ENCODE measurements around the gene BEX1.
"Not testable (repeated sequence)": the region's sequence is repeated elsewhere in the genome, so short reads cannot be mapped to it uniquely, and the experiment has no call there.

BEX1 gene

DNA sequence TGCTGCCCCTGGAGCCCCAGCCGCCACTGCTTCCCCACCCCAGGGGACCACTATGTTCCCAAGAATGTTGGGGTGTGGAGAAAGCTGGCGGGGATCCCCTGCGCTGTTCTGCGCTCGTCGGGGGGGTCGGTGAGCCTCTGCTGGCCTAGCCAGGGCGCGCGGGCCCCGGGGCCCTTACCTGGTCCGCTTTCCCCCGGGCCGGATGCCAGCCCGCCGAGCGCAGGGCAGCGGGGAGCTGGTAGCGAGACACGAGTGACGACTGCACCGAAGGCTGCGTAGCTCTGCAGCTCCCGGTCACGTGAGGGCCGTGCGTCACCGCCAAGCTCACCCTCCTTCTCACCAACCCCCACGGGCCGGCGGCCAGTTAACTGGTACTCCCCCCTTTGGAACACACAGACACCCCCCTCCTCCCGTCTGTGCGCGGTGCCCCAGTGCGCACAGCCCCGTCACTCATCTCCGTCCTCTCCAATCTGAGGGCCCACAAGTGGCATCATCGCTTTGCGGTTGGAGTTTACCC, at the start of gene BEX1:
Gene BEX1, minus strand, starts transcription at position 254 of the 517 bp plus-strand sequence. CDS start 897 bp downstream, outside the sequence.
- ATAC-seq = peak; percentile 12
- Mint-ChIP-seq H3K4me1 (peaks cover 10% of the 10 kb centered on the region), H3K27me3 (peaks cover 32% of the 10 kb centered on the region), H3K4me3 (peak within 1 kb of the TSS; percentile 57), H3K27ac (no peak within 1 kb of the TSS), H3K9me3 (no peaks in the 10 kb centered on the region), H3K36me3 (no peaks in the 10 kb centered on the region)

- not testable (repeated sequence) for H3K9me3 Mint-ChIP-seq, H3K4me1 Mint-ChIP-seq, H3K4me3 Mint-ChIP-seq, ATAC-seq, H3K36me3 Mint-ChIP-seq, H3K27ac Mint-ChIP-seq, H3K27me3 Mint-ChIP-seq
These were observed 45.5 kb upstream of the BEX1 start for GRCh38 chrX:103109497-103109896.

DNA sequence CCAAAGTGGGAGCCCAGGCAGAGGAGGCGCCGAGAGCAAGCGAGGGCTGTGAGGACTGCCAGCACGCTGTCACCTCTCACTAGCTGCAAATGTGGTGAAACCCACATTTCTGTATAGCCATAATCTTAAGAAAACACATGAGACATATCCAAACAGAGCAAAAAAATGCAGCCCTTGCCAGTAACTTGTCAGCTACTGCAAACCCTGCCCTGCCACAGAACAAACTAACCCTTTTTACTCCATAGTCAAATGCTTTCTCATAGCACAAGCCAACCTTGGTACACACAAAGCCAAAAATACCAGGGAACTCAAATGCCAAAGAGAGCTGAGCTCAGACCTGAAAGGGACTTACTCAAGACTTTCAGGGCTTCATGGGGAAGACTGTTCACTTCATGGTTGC, 43.9 kb upstream of the BEX1 start:
- no peaks in the 10 kb centered on the region for H3K27me3 Mint-ChIP-seq
- no peaks in the 10 kb centered on the region for H3K4me1 Mint-ChIP-seq
- H3K27ac Mint-ChIP-seq = no peak overlapping the region
- no peak for ATAC-seq
- H3K4me3 Mint-ChIP-seq = no peak overlapping the region
- H3K9me3 Mint-ChIP-seq = peaks cover 8% of the 10 kb centered on the region
- no peaks in the 10 kb centered on the region for H3K36me3 Mint-ChIP-seq

DNA sequence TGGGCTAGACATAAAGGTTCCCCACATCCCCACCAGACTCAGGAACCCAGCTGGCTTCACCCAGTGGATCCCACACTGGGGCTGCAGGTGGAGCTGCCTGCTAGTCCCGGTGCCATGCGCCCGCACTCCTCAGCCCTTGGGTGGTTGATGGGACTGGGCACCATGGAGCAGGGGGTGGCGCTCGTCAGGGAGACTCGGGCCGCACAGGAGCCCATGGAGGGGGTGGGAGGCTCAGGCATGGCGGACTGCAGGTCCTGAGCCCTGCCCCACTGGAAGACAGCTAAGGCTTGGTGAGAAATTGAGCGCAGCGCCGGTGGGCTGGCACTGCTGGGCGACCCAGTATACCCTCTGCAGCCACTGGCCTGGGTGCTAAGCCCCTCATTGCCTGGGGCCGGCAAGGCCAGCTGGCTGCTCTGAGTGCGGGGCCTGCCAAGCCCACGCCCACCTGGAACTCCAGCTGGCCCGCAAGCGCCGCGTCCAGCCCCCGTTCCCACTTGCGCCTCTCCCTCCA, 43.3 kb upstream of the BEX1 start:
- not testable (repeated sequence) for H3K27ac Mint-ChIP-seq, H3K4me1 Mint-ChIP-seq, H3K36me3 Mint-ChIP-seq, H3K9me3 Mint-ChIP-seq, H3K4me3 Mint-ChIP-seq, ATAC-seq, H3K27me3 Mint-ChIP-seq

DNA sequence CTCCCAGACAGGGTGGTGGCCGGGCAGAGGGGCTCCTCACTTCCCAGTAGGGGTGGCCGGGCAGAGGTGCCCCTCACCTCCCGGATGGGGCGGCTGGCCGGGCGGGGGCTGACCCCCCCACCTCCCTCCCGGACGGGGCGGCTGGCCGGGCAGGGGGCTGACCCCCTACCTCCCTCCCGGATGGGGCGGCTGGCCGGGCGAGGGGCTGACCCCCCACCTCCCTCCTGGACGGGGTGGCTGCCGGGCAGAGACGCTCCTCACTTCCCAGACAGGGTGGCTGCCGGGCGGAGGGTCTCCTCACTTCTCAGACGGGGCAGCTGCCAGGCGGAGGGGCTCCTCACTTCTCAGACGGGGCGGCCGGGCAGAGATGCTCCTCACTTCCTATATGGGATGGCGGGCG, 40.4 kb upstream of the BEX1 start:
- H3K4me1 Mint-ChIP-seq, H3K36me3 Mint-ChIP-seq, H3K27ac Mint-ChIP-seq, H3K9me3 Mint-ChIP-seq, ATAC-seq, H3K4me3 Mint-ChIP-seq, H3K27me3 Mint-ChIP-seq: not testable (repeated sequence)

- not testable (repeated sequence) for H3K27me3 Mint-ChIP-seq, H3K4me1 Mint-ChIP-seq, H3K9me3 Mint-ChIP-seq, H3K4me3 Mint-ChIP-seq, H3K27ac Mint-ChIP-seq, ATAC-seq, H3K36me3 Mint-ChIP-seq
These were observed 39.9 kb upstream of the BEX1 start for GRCh38 chrX:103103866-103104265.

DNA sequence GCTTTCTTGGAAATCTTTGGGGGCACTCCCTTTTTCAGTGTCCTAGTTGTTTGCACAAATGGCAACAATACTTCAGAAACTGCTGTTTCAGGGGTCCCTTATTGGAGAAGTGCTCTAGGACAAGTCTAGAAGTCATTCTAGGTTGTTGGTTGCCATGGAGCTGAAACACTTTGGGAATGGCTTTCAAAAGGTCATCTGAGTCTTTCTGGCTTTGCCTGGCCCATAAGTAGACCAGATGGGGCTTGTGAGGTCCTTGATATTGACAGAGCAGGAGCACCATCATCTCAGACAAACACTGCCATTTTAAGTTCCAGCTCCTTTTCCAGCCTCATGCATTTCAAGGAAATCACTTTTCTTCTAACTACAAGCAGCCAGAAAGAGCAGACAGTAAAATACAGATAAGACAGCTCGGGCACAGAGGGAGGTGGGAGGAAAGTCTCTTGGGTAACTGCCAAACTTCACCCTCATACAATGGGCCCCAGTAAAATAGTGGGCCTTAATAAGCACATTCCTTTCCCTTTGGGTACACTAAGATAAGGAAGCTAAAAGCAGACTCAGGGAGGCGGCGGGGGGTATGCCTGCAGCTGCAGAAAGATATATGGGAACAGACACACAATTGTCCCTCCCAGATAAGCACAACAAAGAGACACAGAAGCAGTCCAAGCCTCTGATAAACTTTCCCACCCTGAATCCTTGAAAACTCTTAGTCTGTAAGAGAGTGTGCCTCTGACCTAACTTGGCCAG, 37.5 kb upstream of the BEX1 start:
- ATAC-seq = no peak
- H3K4me3 Mint-ChIP-seq = no peak overlapping the region
- H3K9me3 Mint-ChIP-seq = no peaks in the 10 kb centered on the region
- no peak overlapping the region for H3K27ac Mint-ChIP-seq
- no peaks in the 10 kb centered on the region for H3K27me3 Mint-ChIP-seq
- no peaks in the 10 kb centered on the region for H3K36me3 Mint-ChIP-seq
- H3K4me1 Mint-ChIP-seq = no peaks in the 10 kb centered on the region

DNA sequence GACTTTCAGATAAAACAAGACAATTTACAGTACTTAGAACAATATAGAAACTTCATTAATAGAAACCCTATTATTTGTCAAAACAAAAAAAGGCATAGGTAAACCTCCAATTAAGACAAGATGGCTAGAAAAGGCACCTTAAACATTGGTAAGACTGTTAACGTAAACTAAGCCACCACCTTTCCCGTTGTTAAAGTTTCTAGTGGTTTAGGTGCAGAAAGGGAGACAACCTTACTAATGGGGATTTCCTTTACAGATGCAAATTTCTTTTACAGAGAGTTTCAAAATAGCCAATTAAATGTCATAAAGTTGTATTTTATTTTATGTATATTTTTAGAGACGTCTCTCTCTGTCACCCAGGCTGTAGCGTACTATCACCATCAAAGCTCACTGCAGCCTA, 36.5 kb upstream of the BEX1 start:
- Mint-ChIP-seq H3K4me3 (no peak overlapping the region), H3K4me1 (no peaks in the 10 kb centered on the region), H3K27ac (no peak overlapping the region), H3K9me3 (no peaks in the 10 kb centered on the region), H3K36me3 (no peaks in the 10 kb centered on the region), H3K27me3 (no peaks in the 10 kb centered on the region)
- no peak for ATAC-seq

DNA sequence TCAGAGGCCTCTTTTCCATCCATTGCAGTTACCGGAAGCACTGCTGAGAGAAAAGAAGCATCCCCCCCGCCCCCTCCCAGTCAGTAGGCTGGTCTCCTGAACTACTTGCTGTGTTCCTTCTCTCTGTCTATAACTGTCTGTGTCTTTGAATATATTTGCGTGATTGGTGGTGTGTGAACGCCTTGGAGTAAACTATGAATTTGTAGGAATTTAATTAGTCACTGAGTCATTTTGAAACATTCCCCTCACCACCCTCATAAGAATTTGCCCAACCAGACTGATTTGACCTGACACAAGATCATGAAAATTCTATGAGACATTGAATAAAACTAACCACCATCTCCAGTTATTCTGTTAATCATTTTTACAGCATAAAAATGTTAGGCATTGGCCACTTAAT, 35.7 kb upstream of the BEX1 start:
- no peaks in the 10 kb centered on the region for H3K27me3 Mint-ChIP-seq
- no peaks in the 10 kb centered on the region for H3K9me3 Mint-ChIP-seq
- H3K4me1 Mint-ChIP-seq = no peaks in the 10 kb centered on the region
- no peaks in the 10 kb centered on the region for H3K36me3 Mint-ChIP-seq
- H3K27ac Mint-ChIP-seq = no peak overlapping the region
- no peak overlapping the region for H3K4me3 Mint-ChIP-seq
- no peak for ATAC-seq

DNA sequence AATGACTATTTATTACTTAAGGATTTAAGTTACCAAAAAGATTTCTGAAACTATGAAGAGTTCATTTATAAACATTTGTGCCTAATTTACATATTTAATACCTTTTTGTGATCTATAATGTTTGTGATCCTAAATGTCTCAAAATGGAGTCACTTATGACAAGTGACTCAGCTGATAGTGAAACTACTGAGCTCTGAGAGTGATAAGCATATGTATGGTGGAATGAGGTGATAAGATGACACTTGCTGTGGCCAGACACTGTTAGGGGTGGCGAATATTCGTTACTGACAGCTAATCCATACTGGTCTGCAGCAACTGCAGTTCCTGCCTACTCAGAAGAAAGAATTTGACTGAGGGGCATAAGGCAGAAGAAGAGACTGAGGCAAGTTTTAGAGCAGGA, 34.5 kb upstream of the BEX1 start:
- H3K27me3 Mint-ChIP-seq = no peaks in the 10 kb centered on the region
- no peak overlapping the region for H3K4me3 Mint-ChIP-seq
- no peak overlapping the region for H3K27ac Mint-ChIP-seq
- no peaks in the 10 kb centered on the region for H3K4me1 Mint-ChIP-seq
- no peak for ATAC-seq
- H3K36me3 Mint-ChIP-seq = no peaks in the 10 kb centered on the region
- no peaks in the 10 kb centered on the region for H3K9me3 Mint-ChIP-seq

DNA sequence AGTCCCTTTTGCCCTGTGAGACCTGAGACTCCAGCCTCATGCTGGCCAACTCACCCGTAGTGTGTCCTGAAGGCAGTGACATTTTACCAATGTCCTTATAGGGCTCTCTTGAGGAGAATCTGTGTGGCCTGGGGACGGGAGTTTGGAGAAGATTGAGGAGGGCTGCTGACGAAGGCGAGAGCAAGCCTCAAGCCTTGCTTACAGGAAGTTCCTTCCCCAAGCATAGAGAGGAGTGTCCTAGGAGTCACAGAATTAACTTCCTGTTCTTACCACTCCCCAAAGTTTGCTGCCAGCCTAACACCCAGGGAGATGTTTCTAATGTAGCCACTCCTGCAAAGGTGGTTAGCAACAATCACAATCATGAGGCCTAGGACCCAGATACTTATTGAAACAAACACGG, 29.0 kb upstream of the BEX1 start, which contains the start of gene NXF3:
Gene NXF3, minus strand, starts transcription at position 202 of the 400 bp plus-strand sequence. Its CDS starts 120 bp downstream, at position 82.
- Mint-ChIP-seq H3K27me3 (no peaks in the 10 kb centered on the region), H3K9me3 (no peaks in the 10 kb centered on the region), H3K4me1 (no peaks in the 10 kb centered on the region), H3K27ac (no peak within 1 kb of the TSS), H3K4me3 (no peak within 1 kb of the TSS), H3K36me3 (no peaks in the 10 kb centered on the region)
- no peak for ATAC-seq

- no peaks in the 10 kb centered on the region for H3K9me3 Mint-ChIP-seq
- H3K4me3 Mint-ChIP-seq = no peak overlapping the region
These were observed 17.1 kb upstream of the BEX1 start for GRCh38 chrX:103081051-103081450.

DNA sequence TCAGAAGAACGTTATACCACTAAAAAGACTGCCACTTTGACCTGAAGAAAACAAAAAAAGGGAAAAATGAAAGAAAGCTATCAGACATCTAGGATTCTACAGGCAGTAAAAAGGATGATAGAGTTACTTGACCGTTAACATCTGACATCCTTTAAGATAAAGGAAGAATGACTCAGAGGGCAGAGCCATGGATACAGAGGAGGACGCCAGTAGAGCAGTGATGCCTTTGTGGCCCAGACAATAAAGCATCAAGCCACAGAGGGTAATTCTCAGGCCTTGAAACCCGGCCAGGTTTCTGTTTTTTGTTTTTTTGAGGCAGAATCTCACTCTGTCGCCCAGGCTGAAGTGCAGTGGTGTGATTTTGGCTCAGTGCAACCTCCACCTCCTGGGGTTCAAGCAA, 9.5 kb upstream of the BEX1 start:
- Mint-ChIP-seq H3K36me3 (no peaks in the 10 kb centered on the region), H3K27me3 (no peaks in the 10 kb centered on the region), H3K4me1 (no peaks in the 10 kb centered on the region), H3K4me3 (no peak overlapping the region), H3K27ac (no peak overlapping the region), H3K9me3 (no peaks in the 10 kb centered on the region)
- ATAC-seq = no peak

More at GRCh38 chrX:103081051-103081450, 17.1 kb upstream of the BEX1 start:
- no peak for ATAC-seq
- Mint-ChIP-seq H3K36me3 (no peaks in the 10 kb centered on the region), H3K27me3 (peaks cover 20% of the 10 kb centered on the region), H3K27ac (no peak overlapping the region), H3K4me1 (no peaks in the 10 kb centered on the region)

DNA sequence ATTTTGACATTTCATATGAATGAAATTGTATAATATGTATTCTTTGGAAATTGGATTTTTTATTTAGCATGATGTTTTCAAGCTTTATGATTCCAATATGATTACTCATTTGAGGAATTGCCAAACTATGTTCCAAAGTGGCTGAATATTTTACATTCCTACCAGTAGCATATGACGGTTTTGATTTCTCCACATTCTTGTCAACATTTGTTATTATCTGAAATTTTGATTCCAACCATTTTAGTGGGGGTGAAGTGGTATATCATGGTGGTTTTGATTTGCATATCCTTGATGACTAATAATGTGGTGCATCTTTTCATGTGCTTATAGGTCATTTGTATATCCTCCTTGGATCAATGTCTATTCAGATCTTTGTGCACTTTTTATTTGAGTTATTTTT, 2.6 kb upstream of the BEX1 start:
- no peaks in the 10 kb centered on the region for H3K9me3 Mint-ChIP-seq
- ATAC-seq = no peak
- peaks cover 32% of the 10 kb centered on the region for H3K27me3 Mint-ChIP-seq
- H3K4me3 Mint-ChIP-seq = no peak overlapping the region
- peaks cover 10% of the 10 kb centered on the region for H3K4me1 Mint-ChIP-seq
- H3K36me3 Mint-ChIP-seq = no peaks in the 10 kb centered on the region
- H3K27ac Mint-ChIP-seq = no peak overlapping the region

DNA sequence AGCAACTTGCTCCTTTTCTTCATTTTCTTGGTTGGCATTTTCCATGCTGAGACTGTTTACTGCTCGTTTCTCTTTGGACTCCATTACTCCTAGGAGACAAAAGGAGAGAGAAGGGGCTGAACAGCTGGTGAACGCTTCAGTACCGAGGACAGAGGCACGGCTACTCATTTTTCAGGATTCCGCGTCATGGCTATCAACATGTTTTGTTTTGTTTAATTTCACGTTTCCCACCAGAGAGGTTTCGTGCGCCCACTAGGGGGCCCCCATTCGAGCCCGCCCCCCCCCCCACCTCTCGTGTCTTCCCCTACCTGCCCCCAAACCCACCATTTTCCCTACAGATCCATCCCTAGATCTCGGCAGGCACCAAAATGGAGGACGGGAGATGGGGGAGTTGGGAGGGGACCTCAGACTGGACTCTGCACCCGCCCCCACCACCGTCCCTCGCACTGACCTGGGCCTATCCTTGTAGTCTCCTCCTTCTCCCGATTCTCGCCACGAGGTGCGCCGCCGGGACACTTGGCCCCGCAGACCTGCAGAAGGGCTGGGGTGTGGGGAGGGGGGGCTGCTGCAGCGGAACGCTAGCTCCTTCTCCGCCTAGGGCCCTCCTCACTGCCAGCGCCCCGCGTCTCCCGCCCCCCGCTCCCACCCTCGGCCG, 653 bp downstream of the BEX1 start:
- Mint-ChIP-seq H3K36me3 (no peaks in the 10 kb centered on the region), H3K27me3 (peaks cover 32% of the 10 kb centered on the region), H3K27ac (no peak overlapping the region), H3K4me1 (peaks cover 10% of the 10 kb centered on the region), H3K9me3 (no peaks in the 10 kb centered on the region), H3K4me3 (peak overlapping the region; percentile 57)
- no peak for ATAC-seq

GRCh38 chrX:103061486-103061885, 2.5 kb downstream of the BEX1 start:
- Mint-ChIP-seq H3K4me3 (no peak overlapping the region), H3K27me3 (peaks cover 32% of the 10 kb centered on the region), H3K36me3 (no peaks in the 10 kb centered on the region), H3K9me3 (no peaks in the 10 kb centered on the region), H3K27ac (no peak overlapping the region), H3K4me1 (peaks cover 10% of the 10 kb centered on the region)
- no peak for ATAC-seq

Data from stimulated activated memory B cell treated with anti-CD40 and anti-IgM and Interleukin-4, amounts not matched to agents 10 μg/mL and 1 μg/mL and 100 μg/mL, for 72 hours (primary cell).